GM12891 (cell line): ENCODE measurements around the gene ZNF577.
"Not testable (repeated sequence)": the region's sequence is repeated elsewhere in the genome, so short reads cannot be mapped to it uniquely, and the experiment has no call there.

Source experiments
- POLR2A ChIP-seq: IDR thresholded peaks from 2 replicates; pipeline ENCODE4 v1.6.1; 2011; ENCODE audit warnings: low read depth, low read length, control low read depth
- POLR2AphosphoS5 ChIP-seq: IDR thresholded peaks from 2 replicates; pipeline ENCODE4 v1.6.1; 2011; ENCODE audit warnings: low read depth, low read length, control low read depth

- TF ChIP-seq POLR2A, POLR2AphosphoS5: not testable (repeated sequence)
Measured at GRCh38 chr19:51907981-51908380, 20.2 kb upstream of the ZNF577 start.
